Stomach (tissue), 9 donors: ENCODE results near the gene OSTC. TPM values are rescaled to one million over a fixed set of nuclear protein-coding genes. Genes with fewer than 3 reads are reported as not detected.

Source experiments
- DNase-seq, 2 donors: peaks; one replicate each; pipeline versions ENCODE4 v3.0.0 to v3.0.0-alpha.2; 2013 to 2019
- H3K27ac ChIP-seq, 5 donors: fragments of 200-600 bp in 4 of 5; sonication (generic) in 4 of 5; one replicate each; pipeline ENCODE4 v1.5.1; 2013 to 2019; ENCODE audit warnings: mild to moderate bottlenecking in 1 of 5, moderate library complexity in 1 of 5
- H3K27me3 ChIP-seq, 3 donors: fragments of 200-600 bp; sonication (generic); one replicate each; pipeline ENCODE4 v1.5.1; 2017 to 2019; ENCODE audit warnings: mixed run types in 1 of 3
- H3K36me3 ChIP-seq, 4 donors: fragments of 200-600 bp; sonication (generic); 1 replicate in 3 of 4; 2 replicates in 1 of 4; pipeline ENCODE4 v1.5.1; 2016 to 2019
- H3K4me1 ChIP-seq, 4 donors: fragments of 200-600 bp; sonication (generic); one replicate each; pipeline ENCODE4 v1.5.1; 2016 to 2019
- H3K4me3 ChIP-seq, 4 donors: fragments of 200-600 bp; sonication (generic) in 3 of 4; one replicate each; pipeline ENCODE4 v1.5.1; 2016 to 2019; ENCODE audit warnings: mild to moderate bottlenecking in 1 of 4
- H3K9me3 ChIP-seq, 4 donors: fragments of 200-600 bp; sonication (generic); one replicate each; pipeline ENCODE4 v1.5.1; 2016 to 2019
- EP300 ChIP-seq: sonication (generic); formaldehyde crosslinking; IDR thresholded peaks from one replicate; pipeline ENCODE4 v1.6.1; 2017; ENCODE audit warnings: antibody characterized with exemption
- POLR2A ChIP-seq, 4 donors: fragments of 450-650 bp; IDR thresholded peaks; one replicate each; pipeline ENCODE4 v1.6.1; 2016; ENCODE audit warnings: antibody characterized with exemption in 4 of 4, control low read depth in 2 of 4, mild to moderate bottlenecking in 1 of 4, moderate library complexity in 1 of 4
- POLR2AphosphoS5 ChIP-seq, 3 donors: sonication (generic); formaldehyde crosslinking; IDR thresholded peaks; one replicate each; pipeline ENCODE4 v1.6.1; 2016; ENCODE audit warnings: antibody characterized with exemption in 3 of 3
- WGBS, 5 donors: extraction: QIAGEN DNeasy Blood & Tissue Kit in 3 of 5; methylation state at CpG; one replicate each; pipeline versions ENCODE4 v1.1.5 to v1.1.7; 2013 to 2018; 5-methylcytosine and 5-hydroxymethylcytosine counted together
- intact Hi-C: fragments of 100-400 bp; cut with DNase I; formaldehyde crosslinking; loops from one replicate; pipeline ENCODE4 v1.15.1; 2023; ENCODE audit warnings: low total_unique reads
- polyA plus RNA-seq, 3 donors: library from polyadenylated mRNA; stranded (reverse); fragments of 200-250 nt; gene quantifications; one replicate each; pipeline ENCODE4 v1.2.3, GENCODE V29; 2013
- total RNA-seq, 5 donors: library from RNA; depleted of rRNA; stranded (reverse); fragments of >200 nt; gene quantifications; one replicate each; pipeline versions ENCODE4 v1.1.0 to v1.2.3, GENCODE V29; 2014 to 2016
- TF ChIP-seq, protein P1 (sequence below), 7 experiments: fragments of 450-650 bp in 4 of 7; fragments of 200-600 bp in 3 of 7; sonication (generic) in 3 of 7; IDR thresholded peaks; one replicate each; pipeline ENCODE4 v1.5.1; 2016 to 2019; ENCODE audit warnings: antibody characterized with exemption in 7 of 7, control low read depth in 2 of 7, mild to moderate bottlenecking in 1 of 7
- donor health status: healthy with polysubstance abuse.
- donor health status: Bipolar disorder and iron deficiency.
- donor health status: healthy.

Gene OSTC
- total and polyA plus RNA-seq, 8 donors: 5.4 to 176 (median 64.6) TPM

- Histone ChIP-seq H3K4me3 (no peak overlapping the region), H3K27me3 (no peaks in the 10 kb centered on the region), H3K27ac (no peak overlapping the region), H3K4me1 (peaks cover 0 to 14% (median 10%) of the 10 kb centered on the region in 4 donors), H3K9me3 (no peaks in the 10 kb centered on the region), H3K36me3 (no peaks in the 10 kb centered on the region)
- intact Hi-C loops: no loop called here
- DNase-seq: no peak
- WGBS, 5 donors: 92 to 93% (median 92%) methylated on average over 3 of the region's 3 CpGs
- no peak for TF ChIP-seq POLR2AphosphoS5 (IDR thresholded peaks at IDR 0.05)
- TF ChIP-seq, protein P1, sequence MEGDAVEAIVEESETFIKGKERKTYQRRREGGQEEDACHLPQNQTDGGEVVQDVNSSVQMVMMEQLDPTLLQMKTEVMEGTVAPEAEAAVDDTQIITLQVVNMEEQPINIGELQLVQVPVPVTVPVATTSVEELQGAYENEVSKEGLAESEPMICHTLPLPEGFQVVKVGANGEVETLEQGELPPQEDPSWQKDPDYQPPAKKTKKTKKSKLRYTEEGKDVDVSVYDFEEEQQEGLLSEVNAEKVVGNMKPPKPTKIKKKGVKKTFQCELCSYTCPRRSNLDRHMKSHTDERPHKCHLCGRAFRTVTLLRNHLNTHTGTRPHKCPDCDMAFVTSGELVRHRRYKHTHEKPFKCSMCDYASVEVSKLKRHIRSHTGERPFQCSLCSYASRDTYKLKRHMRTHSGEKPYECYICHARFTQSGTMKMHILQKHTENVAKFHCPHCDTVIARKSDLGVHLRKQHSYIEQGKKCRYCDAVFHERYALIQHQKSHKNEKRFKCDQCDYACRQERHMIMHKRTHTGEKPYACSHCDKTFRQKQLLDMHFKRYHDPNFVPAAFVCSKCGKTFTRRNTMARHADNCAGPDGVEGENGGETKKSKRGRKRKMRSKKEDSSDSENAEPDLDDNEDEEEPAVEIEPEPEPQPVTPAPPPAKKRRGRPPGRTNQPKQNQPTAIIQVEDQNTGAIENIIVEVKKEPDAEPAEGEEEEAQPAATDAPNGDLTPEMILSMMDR (IDR thresholded peaks at IDR 0.05): no peak
Measured at GRCh38 chr4:108646706-108647105, 3.7 kb upstream of the OSTC start.

GRCh38 chr4:108649863-108650211 is 562 bp upstream of the OSTC start:
- H3K27ac ChIP-seq: peak overlapping the region in 3 of 5 donors; percentile 92 to 94 (median 93)
- peaks cover 19 to 41% (median 30%) of the 10 kb centered on the region in 4 donors for H3K4me1 ChIP-seq
- WGBS, 5 donors: 0 to 8% (median 2%) methylated on average over 6 of the region's 6 CpGs
- H3K27me3 ChIP-seq: no peaks in the 10 kb centered on the region
- intact Hi-C loops: no loop called here
- DNase-seq: no peak
- TF ChIP-seq EP300: no peak
- no peak for TF ChIP-seq POLR2AphosphoS5 (IDR thresholded peaks at IDR 0.05)
- no peak for TF ChIP-seq POLR2A (IDR thresholded peaks at IDR 0.05)
- TF ChIP-seq, protein P1 (IDR thresholded peaks at IDR 0.05): no peak
- no peaks in the 10 kb centered on the region for H3K9me3 ChIP-seq
- no peaks in the 10 kb centered on the region for H3K36me3 ChIP-seq
- H3K4me3 ChIP-seq: peak overlapping the region; percentile 73 to 95 (median 87)

GRCh38 chr4:108651014-108651791 is 804 bp downstream of the OSTC start:
- no peaks in the 10 kb centered on the region for H3K27me3 ChIP-seq
- WGBS, 5 donors: 2 to 4% (median 3%) methylated on average over 9 of the region's 9 CpGs
- H3K4me1 ChIP-seq: peaks cover 19 to 41% (median 30%) of the 10 kb centered on the region in 4 donors
- peaks cover 3 to 9% (median 7%) of the 10 kb centered on the region in 4 donors for H3K36me3 ChIP-seq
- TF ChIP-seq EP300 (no peak), POLR2A (IDR thresholded peaks at IDR 0.05) (no peak), POLR2AphosphoS5 (IDR thresholded peaks at IDR 0.05) (no peak)
- TF ChIP-seq, protein P1 (IDR thresholded peaks at IDR 0.05): no peak
- intact Hi-C loops: no loop called here
- peak overlapping the region; percentile 73 to 95 (median 87) for H3K4me3 ChIP-seq
- H3K9me3 ChIP-seq: no peaks in the 10 kb centered on the region
- DNase-seq: peak in 1 of 2 donors; percentile 68
- peak overlapping the region; percentile 89 to 96 (median 93) for H3K27ac ChIP-seq

- Histone ChIP-seq H3K9me3 (no peaks in the 10 kb centered on the region), H3K27ac (no peak overlapping the region), H3K27me3 (no peaks in the 10 kb centered on the region), H3K4me3 (no peak overlapping the region), H3K36me3 (peaks cover 24 to 96% (median 93%) of the 10 kb centered on the region in 4 donors), H3K4me1 (peaks cover 0 to 3% (median 0%) of the 10 kb centered on the region in 4 donors)
- peak in 1 of 2 donors; percentile 26 for DNase-seq
- TF ChIP-seq POLR2A (IDR thresholded peaks at IDR 0.05) (no peak), EP300 (no peak)
- 52 to 63% (median 61%) methylated on average over 3 of the region's 3 CpGs for WGBS, 5 donors
- intact Hi-C loops: no loop called here
Measured at GRCh38 chr4:108662629-108663028, 12.2 kb downstream of the OSTC start.
